Measurements from ENCODE around the gene RPL37A.

DNA sequence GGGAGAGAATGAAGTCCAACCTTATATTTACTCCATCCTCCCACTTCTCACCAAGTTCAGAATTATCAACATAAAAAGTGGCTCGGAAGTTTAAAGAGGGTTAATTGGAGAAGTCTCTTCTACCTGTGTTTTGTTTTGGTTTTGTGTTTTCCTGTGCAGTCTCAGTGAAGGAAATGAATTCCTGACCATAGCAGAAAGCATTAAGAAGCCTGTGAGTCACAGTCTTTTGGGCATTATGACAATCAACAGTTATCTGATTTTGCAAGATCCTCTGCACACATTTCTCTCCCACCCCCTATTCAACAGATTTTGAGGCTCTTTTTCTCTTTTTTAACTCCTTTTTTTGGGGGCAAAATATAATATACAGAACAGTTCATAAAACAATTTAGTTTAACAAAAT, 8.6 kb upstream of the RPL37A start:
- TF ChIP-seq, protein P1, sequence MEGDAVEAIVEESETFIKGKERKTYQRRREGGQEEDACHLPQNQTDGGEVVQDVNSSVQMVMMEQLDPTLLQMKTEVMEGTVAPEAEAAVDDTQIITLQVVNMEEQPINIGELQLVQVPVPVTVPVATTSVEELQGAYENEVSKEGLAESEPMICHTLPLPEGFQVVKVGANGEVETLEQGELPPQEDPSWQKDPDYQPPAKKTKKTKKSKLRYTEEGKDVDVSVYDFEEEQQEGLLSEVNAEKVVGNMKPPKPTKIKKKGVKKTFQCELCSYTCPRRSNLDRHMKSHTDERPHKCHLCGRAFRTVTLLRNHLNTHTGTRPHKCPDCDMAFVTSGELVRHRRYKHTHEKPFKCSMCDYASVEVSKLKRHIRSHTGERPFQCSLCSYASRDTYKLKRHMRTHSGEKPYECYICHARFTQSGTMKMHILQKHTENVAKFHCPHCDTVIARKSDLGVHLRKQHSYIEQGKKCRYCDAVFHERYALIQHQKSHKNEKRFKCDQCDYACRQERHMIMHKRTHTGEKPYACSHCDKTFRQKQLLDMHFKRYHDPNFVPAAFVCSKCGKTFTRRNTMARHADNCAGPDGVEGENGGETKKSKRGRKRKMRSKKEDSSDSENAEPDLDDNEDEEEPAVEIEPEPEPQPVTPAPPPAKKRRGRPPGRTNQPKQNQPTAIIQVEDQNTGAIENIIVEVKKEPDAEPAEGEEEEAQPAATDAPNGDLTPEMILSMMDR (tag by site-specific recombination; IDR thresholded peaks at IDR 0.05): no peak
- no peak for TF ChIP-seq OVOL3 (tag by site-specific recombination; IDR thresholded peaks at IDR 0.05)
- TF ChIP-seq, protein P2, sequence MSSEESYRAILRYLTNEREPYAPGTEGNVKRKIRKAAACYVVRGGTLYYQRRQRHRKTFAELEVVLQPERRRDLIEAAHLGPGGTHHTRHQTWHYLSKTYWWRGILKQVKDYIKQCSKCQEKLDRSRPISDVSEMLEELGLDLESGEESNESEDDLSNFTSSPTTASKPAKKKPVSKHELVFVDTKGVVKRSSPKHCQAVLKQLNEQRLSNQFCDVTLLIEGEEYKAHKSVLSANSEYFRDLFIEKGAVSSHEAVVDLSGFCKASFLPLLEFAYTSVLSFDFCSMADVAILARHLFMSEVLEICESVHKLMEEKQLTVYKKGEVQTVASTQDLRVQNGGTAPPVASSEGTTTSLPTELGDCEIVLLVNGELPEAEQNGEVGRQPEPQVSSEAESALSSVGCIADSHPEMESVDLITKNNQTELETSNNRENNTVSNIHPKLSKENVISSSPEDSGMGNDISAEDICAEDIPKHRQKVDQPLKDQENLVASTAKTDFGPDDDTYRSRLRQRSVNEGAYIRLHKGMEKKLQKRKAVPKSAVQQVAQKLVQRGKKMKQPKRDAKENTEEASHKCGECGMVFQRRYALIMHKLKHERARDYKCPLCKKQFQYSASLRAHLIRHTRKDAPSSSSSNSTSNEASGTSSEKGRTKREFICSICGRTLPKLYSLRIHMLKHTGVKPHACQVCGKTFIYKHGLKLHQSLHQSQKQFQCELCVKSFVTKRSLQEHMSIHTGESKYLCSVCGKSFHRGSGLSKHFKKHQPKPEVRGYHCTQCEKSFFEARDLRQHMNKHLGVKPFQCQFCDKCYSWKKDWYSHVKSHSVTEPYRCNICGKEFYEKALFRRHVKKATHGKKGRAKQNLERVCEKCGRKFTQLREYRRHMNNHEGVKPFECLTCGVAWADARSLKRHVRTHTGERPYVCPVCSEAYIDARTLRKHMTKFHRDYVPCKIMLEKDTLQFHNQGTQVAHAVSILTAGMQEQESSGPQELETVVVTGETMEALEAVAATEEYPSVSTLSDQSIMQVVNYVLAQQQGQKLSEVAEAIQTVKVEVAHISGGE (tag by site-specific recombination; conservative IDR thresholded peaks at IDR 0.05; ENCODE audit: low read depth): no peak
- no peak for TF ChIP-seq ZNF114 (tag by site-specific recombination; IDR thresholded peaks at IDR 0.05)
- no peak for TF ChIP-seq SP7 (tag by site-specific recombination; IDR thresholded peaks at IDR 0.05)
- TF ChIP-seq ZNF521 (tag by site-specific recombination; IDR thresholded peaks at IDR 0.05): no peak
- TF ChIP-seq MEIS1 (CRISPR knock-in tag; IDR thresholded peaks at IDR 0.05; ENCODE audit: borderline replicate concordance): no peak
- TF ChIP-seq ZNF341 (tag by site-specific recombination; IDR thresholded peaks at IDR 0.05; ENCODE audit: low read depth): no peak
- no peak for TF ChIP-seq ZNF76 (tag by site-specific recombination; IDR thresholded peaks at IDR 0.05; ENCODE audit: borderline replicate concordance, low read depth)

All from HEK293 (cell line).